Ovary (tissue), 3 donors: ENCODE measurements around the gene TMCO6.

Experiments
- CTCF ChIP-seq, 3 donors: fragments of 450-650 bp in 2 of 3; fragments of 200-600 bp in 1 of 3; IDR thresholded peaks; one replicate each; pipeline versions ENCODE4 v1.5.1 to v1.8.0; 2016 to 2022; ENCODE audit warnings: antibody characterized with exemption in 3 of 3, mild to moderate bottlenecking in 1 of 3
- EP300 ChIP-seq: sonication (generic); formaldehyde crosslinking; IDR thresholded peaks from one replicate; pipeline ENCODE4 v1.6.1; 2017; ENCODE audit warnings: antibody characterized with exemption
- POLR2A ChIP-seq: fragments of 450-650 bp; IDR thresholded peaks from one replicate; pipeline ENCODE4 v1.6.1; 2017; ENCODE audit warnings: antibody characterized with exemption, mild to moderate bottlenecking, moderate library complexity
- donor health status: DM: no; HTN: no; CAD: no.

GRCh38 chr5:140600096-140600495 is 39.2 kb upstream of the TMCO6 start:
- TF ChIP-seq CTCF (IDR thresholded peaks at IDR 0.05) (no peak), EP300 (no peak), POLR2A (no peak)
